K562 (cell line): ENCODE data around the gene BSCL2. TPM values are rescaled to one million over a fixed set of nuclear protein-coding genes. Genes with fewer than 3 reads are reported as not detected.

Experiments used
- ATAC-seq: fragments of 200-7000 bp; cut with Tn5 transposase; 3 replicates; pipeline ENCODE4 v1.9.1; 2020; ENCODE audit warnings: moderate library complexity
- BruUV-seq: library from RNA; stranded (reverse); fragments of 400-500 nt; replicated peaks from 2 replicates; lab custom pipeline; 2021; lab: Mats Ljungman, UMichigan
- CTCF ChIA-PET: fragments of 300-600 bp; formaldehyde crosslinking; extraction: SDS; loops from one replicate; lab custom pipeline; 2021; ENCODE audit warnings: low intra/inter-chr PET ratio; lab: Yijun Ruan, JAX
- POLR2A ChIA-PET: fragments of 300-600, 350-650 bp; sonication (Branson Sonifier 250); formaldehyde crosslinking; extraction: SDS; loops from one replicate; lab custom pipeline; 2021; ENCODE audit warnings: antibody characterized with exemption, inconsistent platforms; lab: Yijun Ruan, JAX
- DNase-seq, 4 experiments: peaks; one replicate each; pipeline versions ENCODE4 v3.0.0 to v3.0.0-alpha.2; 2011 to 2018; ENCODE audit warnings: low spot score in 3 of 4, mixed read lengths in 3 of 4; ENCODE audit errors: extremely low read depth in 1 of 4
- FAIRE-seq: peaks from 2 replicates; lab custom pipeline; 2011; peaks lifted over from hg19 to GRCh38; lab: Jason Lieb, UNC
- H2AFZ ChIP-seq: 2 replicates; pipeline ENCODE4 v1.6.0; 2011; ENCODE audit warnings: low read depth, low read length, control low read depth, inconsistent platforms
- H3K27ac ChIP-seq: fragments of 200-600 bp; 3 replicates; pipeline ENCODE4 v1.8.0; 2011; ENCODE audit warnings: low read depth, mild to moderate bottlenecking, control low read depth, inconsistent platforms, low read length, moderate library complexity, mixed read lengths; ENCODE audit errors: extremely low read depth
- H3K27me3 ChIP-seq, 2 experiments: fragments of 300-600 bp in 1 of 2; 2 replicates in 1 of 2; 3 replicates in 1 of 2; pipeline versions ENCODE4 v1.6.0 to v1.8.0; 2011; ENCODE audit warnings: inconsistent platforms in 2 of 2, low read length in 2 of 2, mild to moderate bottlenecking in 1 of 2, mixed read lengths in 1 of 2, moderate library complexity in 1 of 2; ENCODE audit not compliant: control insufficient read depth in 2 of 2, insufficient read depth in 2 of 2
- H3K36me3 ChIP-seq: fragments of 300-600 bp; 3 replicates; pipeline ENCODE4 v1.8.0; 2011; ENCODE audit warnings: mild to moderate bottlenecking, low read length, inconsistent platforms; ENCODE audit not compliant: control insufficient read depth, insufficient read depth
- H3K4me1 ChIP-seq, 2 experiments: fragments of 200-600 bp in 1 of 2; replicated peaks in 1 of 2; 2 replicates in 1 of 2; 3 replicates in 1 of 2; pipeline versions ENCODE4 v1.5.1 to v1.8.0; 2011; ENCODE audit warnings: inconsistent platforms in 2 of 2, low read length in 2 of 2, mild to moderate bottlenecking in 1 of 2, mixed read lengths in 1 of 2, moderate library complexity in 1 of 2; ENCODE audit not compliant: control insufficient read depth in 2 of 2, insufficient read depth in 2 of 2
- H3K4me2 ChIP-seq: 2 replicates; pipeline ENCODE4 v1.6.1; 2011; ENCODE audit warnings: low read length, control low read depth, inconsistent platforms, mixed read lengths; ENCODE audit not compliant: insufficient read depth
- H3K4me3 ChIP-seq: fragments of 200-600 bp; sonication (generic), shearing (Covaris generic); 2 replicates; pipeline ENCODE4 v1.5.1; 2016; ENCODE audit warnings: control low read depth, inconsistent platforms
- H3K79me2 ChIP-seq: fragments of 200-600 bp; 3 replicates; pipeline ENCODE4 v1.8.0; 2011; ENCODE audit warnings: low read length, inconsistent platforms; ENCODE audit not compliant: control insufficient read depth, insufficient read depth
- H3K9ac ChIP-seq, 2 experiments: 2 replicates each; pipeline versions ENCODE4 v1.6.0 to v1.6.1; 2011; ENCODE audit warnings: low read depth in 2 of 2, low read length in 2 of 2, control low read depth in 1 of 2, inconsistent platforms in 1 of 2, mild to moderate bottlenecking in 1 of 2, mixed read lengths in 1 of 2; ENCODE audit not compliant: insufficient read depth in 1 of 2
- H3K9me1 ChIP-seq: one replicate; pipeline ENCODE4 v1.6.0; 2011; ENCODE audit warnings: inconsistent platforms, mild to moderate bottlenecking, low read length, moderate library complexity; ENCODE audit not compliant: control insufficient read depth, insufficient read depth
- H3K9me3 ChIP-seq: replicated peaks from 2 replicates; pipeline ENCODE4 v1.5.1; 2011; ENCODE audit warnings: low read depth, low read length, inconsistent platforms; ENCODE audit not compliant: control insufficient read depth, insufficient read depth
- H4K20me1 ChIP-seq: replicated peaks from 2 replicates; pipeline ENCODE4 v1.6.1; 2011; ENCODE audit warnings: low read length, inconsistent platforms, mixed read lengths; ENCODE audit not compliant: control insufficient read depth, insufficient read depth
- ARID2 ChIP-seq: fragments of 450-650 bp; IDR thresholded peaks from 2 replicates; pipeline ENCODE4 v1.6.1; 2017; ENCODE audit warnings: antibody characterized with exemption, mild to moderate bottlenecking
- CBX2 ChIP-seq: fragments of 200-600 bp; sonication (generic); IDR thresholded peaks from one replicate; pipeline ENCODE4 v1.6.1; 2012; ENCODE audit warnings: mild to moderate bottlenecking, low read length, inconsistent platforms; ENCODE audit not compliant: insufficient read depth, poor library complexity, severe bottlenecking
- CEBPB ChIP-seq: fragments of 450-650 bp; IDR thresholded peaks from 2 replicates; pipeline ENCODE4 v1.6.1; 2016; ENCODE audit warnings: missing genetic modification characterization, missing compliant biosample characterization
- ETV1 ChIP-seq: fragments of 450-650 bp; conservative IDR thresholded peaks from 2 replicates; pipeline ENCODE4 v1.6.1; 2016; ENCODE audit warnings: missing genetic modification characterization, control low read depth, low read depth, missing compliant biosample characterization
- GATAD2A ChIP-seq: fragments of 450-650 bp; IDR thresholded peaks from 2 replicates; pipeline ENCODE4 v1.6.1; 2017
- NCOA6 ChIP-seq: fragments of 450-650 bp; IDR thresholded peaks from 2 replicates; pipeline ENCODE4 v1.6.1; 2017; ENCODE audit warnings: mild to moderate bottlenecking
- PKNOX1 ChIP-seq: fragments of 450-650 bp; IDR thresholded peaks from 2 replicates; pipeline ENCODE4 v1.6.1; 2016
- POLR3A ChIP-seq: IDR thresholded peaks from 2 replicates; pipeline ENCODE4 v1.6.1; 2011; ENCODE audit warnings: borderline replicate concordance, mild to moderate bottlenecking, moderate library complexity; ENCODE audit not compliant: insufficient read length, insufficient read depth; ENCODE audit errors: extremely low read depth
- RREB1 ChIP-seq: fragments of 250-450 bp; sonication (Bioruptor Pico); IDR thresholded peaks from 2 replicates; pipeline ENCODE4 v1.4.0; 2020
- SMAD1 ChIP-seq: fragments of 150-350 bp; IDR thresholded peaks from 2 replicates; pipeline ENCODE4 v1.6.1; 2014; ENCODE audit warnings: low read length, low read depth; ENCODE audit not compliant: partially characterized antibody
- TBP ChIP-seq: optimal IDR thresholded peaks from 2 replicates; pipeline ENCODE3; 2011; ENCODE audit warnings: low read depth, low read length, improper control_type of control experiment
- XRCC4 ChIP-seq: IDR thresholded peaks from one replicate; pipeline ENCODE4 v1.6.1; 2011; ENCODE audit not compliant: insufficient read depth, insufficient read length; ENCODE audit errors: extremely low read depth
- ZBTB34 ChIP-seq: fragments of 250-450 bp; sonication (Bioruptor Pico); IDR thresholded peaks from 2 replicates; pipeline ENCODE4 v1.8.0; 2021; ENCODE audit warnings: mild to moderate bottlenecking, moderate library complexity
- ZNF217 ChIP-seq: sonication (generic); formaldehyde crosslinking; IDR thresholded peaks from 2 replicates; pipeline ENCODE4 v1.8.0; 2022; ENCODE audit warnings: mild to moderate bottlenecking, missing genetic modification reagents
- ZNF239 ChIP-seq: fragments of 250-450 bp; sonication (Bioruptor Pico); IDR thresholded peaks from 2 replicates; pipeline ENCODE4 v1.4.0; 2020; ENCODE audit warnings: mild to moderate bottlenecking
- ZNF696 ChIP-seq: fragments of 250-450 bp; sonication (Bioruptor Pico); conservative IDR thresholded peaks from 2 replicates; pipeline ENCODE4 v1.4.0; 2020; ENCODE audit warnings: mild to moderate bottlenecking, moderate library complexity
- ZNF75A ChIP-seq: fragments of 450-650 bp; formaldehyde crosslinking; IDR thresholded peaks from 2 replicates; pipeline ENCODE4 v1.4.0; 2020; ENCODE audit warnings: mild to moderate bottlenecking
- WGBS: fragments of 100-300 bp; shearing (Covaris generic); methylation state at CpG from one replicate; pipeline ENCODE4 v1.1.6; 2016; ENCODE audit warnings: low coverage, mixed read lengths; ENCODE audit not compliant: insufficient coverage; ENCODE audit errors: missing lambda C conversion rate; 5-methylcytosine and 5-hydroxymethylcytosine counted together
- in situ Hi-C: fragments of 300-500 bp; cut with MboI; formaldehyde crosslinking; loops from 4 replicates; pipeline ENCODE4 v1.15.0; 2018; ENCODE audit warnings: inconsistent platforms, mixed read lengths
- intact Hi-C: fragments of 100-400 bp; cut with micrococcal nuclease; formaldehyde crosslinking; loops from 2 replicates; pipeline ENCODE4 v1.14.2; 2022
- polyA plus RNA-seq, 8 experiments: library from polyadenylated mRNA; depleted of rRNA in 4 of 8; stranded (reverse) in 5 of 8; unstranded in 3 of 8; fragments of >200 nt; fragmentation: Nextera tagmentation in 2 of 8; fragmentation: Illumina TruSeq in 1 of 8; extraction: Ambion mirVana in 2 of 8; extraction: Trizol in 1 of 8; gene quantifications; 2 replicates each; pipeline versions ENCODE4 v1.2.1 to v1.2.3, GENCODE V29; 2011 to 2014; ENCODE audit warnings: inconsistent platforms in 1 of 8, missing spikeins in 1 of 8
- total RNA-seq, 7 experiments: library from RNA; depleted of rRNA in 6 of 7; stranded (reverse); fragments of >200 nt in 6 of 7; fragmentation: Illumina TruSeq in 2 of 7; extraction: Trizol in 2 of 7; gene quantifications; 2 replicates each; pipeline versions ENCODE4 v1.2.1 to v1.2.3, GENCODE V29; 2011 to 2021; ENCODE audit warnings: low replicate concordance in 1 of 7

BSCL2 gene
- total and polyA plus RNA-seq, 9 of the 15 experiments (the other 6 are each of a cell fraction or from before 2014, with no cell fraction given), result 18.9 to 51.7 (median 35.2) TPM

- in situ Hi-C loops (no loop called here), intact Hi-C loops (no loop called here)
- Histone ChIP-seq H3K4me3 (no peak overlapping the region), H3K9me1 (no peaks in the 10 kb centered on the region), H3K27ac (no peak overlapping the region; the same call in 2 of the 3 replicates), H3K9me3 (no peaks in the 10 kb centered on the region), H3K79me2 (peaks cover 71% of the 10 kb centered on the region), H3K4me1 (peaks cover 12 to 31% of the 10 kb centered on the region in 2 experiments), H3K27me3 (no peaks in the 10 kb centered on the region), H3K36me3 (peaks cover 65% of the 10 kb centered on the region), H3K4me2 (no peak overlapping the region; the same call in 1 of the 2 replicates), H2AFZ (no peak overlapping the region), H4K20me1 (peaks cover 20% of the 10 kb centered on the region), H3K9ac (no peak overlapping the region)
- DNase-seq, result no peak
- no peak for ATAC-seq
- 95% methylated on average over 8 of the region's 8 CpGs for WGBS
- FAIRE-seq, result no peak
- ChIA-PET CTCF (no interaction called here), POLR2A (interaction anchor here (0.7 to 4.5 kb wide), 6 partner anchors 8 to 71 kb away, joined by 3 to 83 read pairs (median 6); partner anchors contain the start of genes B3GAT3, C11orf98, CSKMT and EEF1G)
- no TSS peak for BruUV-seq
- TF ChIP-seq ARID2 (no peak), ZNF217 (no peak), PKNOX1 (no peak), ETV1 (no peak), GATAD2A (no peak), ZNF239 (CRISPR knock-in tag) (no peak), ZBTB34 (CRISPR knock-in tag) (no peak), XRCC4 (no peak), POLR3A (no peak), SMAD1 (no peak), RREB1 (CRISPR knock-in tag) (no peak), TBP (no peak), NCOA6 (no peak), ZNF75A (CRISPR knock-in tag) (no peak), CBX2 (no peak), CEBPB (tag) (no peak), ZNF696 (CRISPR knock-in tag) (no peak)
Measured at GRCh38 chr11:62644220-62644619, 63.0 kb downstream of the BSCL2 start.
